DOHH2 (cell line): ENCODE data around the gene FAM78B.

Source experiments
- CTCF ChIP-seq: fragments of 200-600 bp; sonication (generic); IDR thresholded peaks from one replicate; pipeline ENCODE4 v1.5.1; 2014; ENCODE audit warnings: antibody characterized with exemption, mild to moderate bottlenecking, low read depth, low read length; ENCODE audit not compliant: poor library complexity, severe bottlenecking
- EZH2phosphoT487 ChIP-seq: fragments of 200-600 bp; sonication (generic); IDR thresholded peaks from 2 replicates; pipeline ENCODE4 v1.6.1; 2017; ENCODE audit warnings: borderline replicate concordance, mild to moderate bottlenecking, antibody characterized with exemption, low read length, moderate library complexity, mixed read lengths

GRCh38 chr1:166090244-166090643 is 76.6 kb downstream of the FAM78B start:
- TF ChIP-seq EZH2phosphoT487 (no peak), CTCF (no peak)
